Mammary epithelial cell (primary cell): ENCODE data around the gene MRPS2.

Experiments
- EZH2 ChIP-seq: IDR thresholded peaks from 2 replicates; pipeline ENCODE4 v1.6.1; 2012; ENCODE audit warnings: low read length, inconsistent platforms, borderline replicate concordance
- TF ChIP-seq, protein P1 (sequence below), 2 donors: IDR thresholded peaks in 1 of 2; conservative IDR thresholded peaks in 1 of 2; 2 replicates each; pipeline ENCODE4 v1.5.1; 2011 to 2012; ENCODE audit warnings: inconsistent platforms in 2 of 2, low read length in 2 of 2, mild to moderate bottlenecking in 2 of 2, control low read depth in 1 of 2, low read depth in 1 of 2; ENCODE audit not compliant: insufficient read depth in 1 of 2; ENCODE audit errors: extremely low read depth in 1 of 2

DNA sequence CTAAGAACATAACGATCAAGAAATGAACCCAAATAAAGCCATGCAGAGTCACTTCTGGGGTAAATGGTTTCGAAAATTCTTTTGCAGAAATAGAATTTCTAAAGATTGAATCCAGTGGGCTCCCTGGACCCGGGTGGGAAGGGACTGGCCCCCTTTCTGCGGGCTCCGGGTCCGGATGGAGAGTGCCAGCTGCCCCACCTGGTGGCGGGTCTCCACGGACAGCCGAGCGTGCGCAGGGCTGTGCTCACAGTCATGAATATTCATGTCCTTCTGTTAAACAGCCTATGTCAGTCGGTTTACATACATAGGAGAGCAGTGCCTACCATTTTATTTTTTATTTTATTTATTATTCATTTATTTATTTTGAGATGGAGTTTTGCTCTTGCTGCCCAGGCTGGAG lies 25.6 kb upstream of the MRPS2 start:
- TF ChIP-seq EZH2: no peak
- TF ChIP-seq, protein P1, sequence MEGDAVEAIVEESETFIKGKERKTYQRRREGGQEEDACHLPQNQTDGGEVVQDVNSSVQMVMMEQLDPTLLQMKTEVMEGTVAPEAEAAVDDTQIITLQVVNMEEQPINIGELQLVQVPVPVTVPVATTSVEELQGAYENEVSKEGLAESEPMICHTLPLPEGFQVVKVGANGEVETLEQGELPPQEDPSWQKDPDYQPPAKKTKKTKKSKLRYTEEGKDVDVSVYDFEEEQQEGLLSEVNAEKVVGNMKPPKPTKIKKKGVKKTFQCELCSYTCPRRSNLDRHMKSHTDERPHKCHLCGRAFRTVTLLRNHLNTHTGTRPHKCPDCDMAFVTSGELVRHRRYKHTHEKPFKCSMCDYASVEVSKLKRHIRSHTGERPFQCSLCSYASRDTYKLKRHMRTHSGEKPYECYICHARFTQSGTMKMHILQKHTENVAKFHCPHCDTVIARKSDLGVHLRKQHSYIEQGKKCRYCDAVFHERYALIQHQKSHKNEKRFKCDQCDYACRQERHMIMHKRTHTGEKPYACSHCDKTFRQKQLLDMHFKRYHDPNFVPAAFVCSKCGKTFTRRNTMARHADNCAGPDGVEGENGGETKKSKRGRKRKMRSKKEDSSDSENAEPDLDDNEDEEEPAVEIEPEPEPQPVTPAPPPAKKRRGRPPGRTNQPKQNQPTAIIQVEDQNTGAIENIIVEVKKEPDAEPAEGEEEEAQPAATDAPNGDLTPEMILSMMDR (conservative IDR thresholded peaks at IDR 0.05 in 1 of 2, IDR thresholded peaks at IDR 0.05 in 1 of 2; ENCODE audit: extremely low read depth in 1 of 2, insufficient read depth in 1 of 2, low read depth in 1 of 2, low read length in 2 of 2): peak; percentile 4 to 6
